Activated CD4-positive, alpha-beta T cell treated with anti-CD3 and anti-CD28 coated beads, Interleukin-2, amount 50 U/mL, for 1 hour (primary cell): Measurements from ENCODE around the gene ANTKMT.
A peak's percentile ranks its signal among the peaks of the same experiment; 100 is the strongest.

Experiments
- DNase-seq: peaks from one replicate; pipeline ENCODE4 v3.0.0-alpha.2; 2020

The ANTKMT gene

GRCh38 chr16:720990-721764 is at the start of gene ANTKMT:
Gene ANTKMT (plus strand): TSS chr16:721146. CDS start chr16:721275, 129 bp downstream.
- peak; percentile 60 for DNase-seq

GRCh38 chr16:671353-672131 is 49.4 kb upstream of the ANTKMT start:
- DNase-seq: no peak

GRCh38 chr16:672371-672770 is 48.6 kb upstream of the ANTKMT start:
- no peak for DNase-seq

GRCh38 chr16:672851-673250 is 48.1 kb upstream of the ANTKMT start:
- no peak for DNase-seq

GRCh38 chr16:673399-673991 is 47.5 kb upstream of the ANTKMT start:
- no peak for DNase-seq

- DNase-seq: no peak
Observed at GRCh38 chr16:674214-674881, 46.6 kb upstream of the ANTKMT start.

- no peak for DNase-seq
Observed at GRCh38 chr16:674968-675883, 45.7 kb upstream of the ANTKMT start, which contains the start of gene RHBDL1. Gene RHBDL1 (plus strand): TSS chr16:675671. CDS start chr16:675791, 120 bp downstream.

- no peak for DNase-seq
Observed at GRCh38 chr16:675884-676564, 44.9 kb upstream of the ANTKMT start.

GRCh38 chr16:676565-676902 is 44.4 kb upstream of the ANTKMT start:
- DNase-seq: no peak

- peak; percentile 59 for DNase-seq
Observed at GRCh38 chr16:676913-677312, 44.0 kb upstream of the ANTKMT start.

GRCh38 chr16:677316-678190 is 43.4 kb upstream of the ANTKMT start:
- no peak for DNase-seq

- no peak for DNase-seq
Observed at GRCh38 chr16:678209-678857, 42.6 kb upstream of the ANTKMT start.

- peak; percentile 40 for DNase-seq
Observed at GRCh38 chr16:678858-679813, 41.8 kb upstream of the ANTKMT start.

- DNase-seq: peak; percentile 88
Observed at GRCh38 chr16:679814-680624, 40.9 kb upstream of the ANTKMT start, which contains the start of gene STUB1. Gene STUB1 (plus strand): TSS chr16:680410. CDS start chr16:680526, 116 bp downstream.

- DNase-seq: no peak
Observed at GRCh38 chr16:680625-680945, 40.4 kb upstream of the ANTKMT start.

GRCh38 chr16:680967-681745 is 39.8 kb upstream of the ANTKMT start:
- no peak for DNase-seq
